K562 (cell line): ENCODE data around the gene ADGRL3. TPM values are rescaled to one million over a fixed set of nuclear protein-coding genes. Genes with fewer than 3 reads are reported as not detected.

Source experiments
- polyA plus RNA-seq, 8 experiments: library from polyadenylated mRNA; depleted of rRNA in 4 of 8; stranded (reverse) in 5 of 8; unstranded in 3 of 8; fragments of >200 nt; fragmentation: Nextera tagmentation in 2 of 8; fragmentation: Illumina TruSeq in 1 of 8; extraction: Ambion mirVana in 2 of 8; extraction: Trizol in 1 of 8; gene quantifications; 2 replicates each; pipeline versions ENCODE4 v1.2.1 to v1.2.3, GENCODE V29; 2011 to 2014; ENCODE audit warnings: inconsistent platforms in 1 of 8, missing spikeins in 1 of 8
- small RNA-seq: library from RNA; depleted of rRNA; stranded (forward); fragments of <200 nt; gene quantifications from one replicate; pipeline ENCODE3, GENCODE V24; 2014
- total RNA-seq, 7 experiments: library from RNA; depleted of rRNA in 6 of 7; stranded (reverse); fragments of >200 nt in 6 of 7; fragmentation: Illumina TruSeq in 2 of 7; extraction: Trizol in 2 of 7; gene quantifications; 2 replicates each; pipeline versions ENCODE4 v1.2.1 to v1.2.3, GENCODE V29; 2011 to 2021; ENCODE audit warnings: low replicate concordance in 1 of 7

ADGRL3 gene
- total and polyA plus RNA-seq, 9 of the 15 experiments (the other 6 are each of a cell fraction or from before 2014, with no cell fraction given), result 0.03 to 0.14 (median 0.04) TPM; not detected in 2

Small RNA genes within 50 kb of the gene (small RNA-seq; reads per million reads assigned to genes)
- gene RF00019, result not detected
